ENCODE measurements around the gene MIOX. TPM values are rescaled to one million over a fixed set of nuclear protein-coding genes. Genes with fewer than 3 reads are reported as not detected.

MIOX gene
- total and polyA plus RNA-seq, 9 of the 15 experiments (the other 6 are each of a cell fraction or from before 2014, with no cell fraction given), result 0.08 TPM; not detected in 8

GRCh38 chr22:50481440-50482106 is 5.1 kb upstream of the MIOX start, which contains the start of gene ADM2 (continued):
- TF ChIP-seq DEAF1 (CRISPR knock-in tag; IDR thresholded peaks at IDR 0.05) (no peak), GABPA (tag; conservative IDR thresholded peaks at IDR 0.05; ENCODE audit: low read depth) (no peak), LEF1 (IDR thresholded peaks at IDR 0.05) (no peak), CEBPZ (IDR thresholded peaks at IDR 0.05; ENCODE audit: borderline replicate concordance, low read depth, low read length) (no peak), CXXC5 (CRISPR knock-in tag; IDR thresholded peaks at IDR 0.05) (0 out of 2 replicates have a peak, but pooled peaks have one; percentile 22), RFX1 (IDR thresholded peaks at IDR 0.05) (no peak), ATF3 (IDR thresholded peaks at IDR 0.05) (peak; percentile 79), ATF3 (CRISPR knock-in tag; conservative IDR thresholded peaks at IDR 0.05) (no peak), NFRKB (IDR thresholded peaks at IDR 0.05; ENCODE audit: low read depth) (0 out of 2 replicates have a peak, but pooled peaks have one; percentile 30), NKRF (IDR thresholded peaks at IDR 0.05; ENCODE audit: borderline replicate concordance) (no peak), POLR2G (IDR thresholded peaks at IDR 0.05; ENCODE audit: low read depth, low read length) (peak; percentile 76), ZNF766 (CRISPR knock-in tag; conservative IDR thresholded peaks at IDR 0.05) (no peak), SLC30A9 (CRISPR knock-in tag; IDR thresholded peaks at IDR 0.05) (no peak), MAZ (CRISPR knock-in tag; conservative IDR thresholded peaks at IDR 0.05 in 1 of 2, IDR thresholded peaks at IDR 0.05 in 1 of 2) (peak; percentile 58 to 69; a peak in 3 of 4 replicates), EHMT2 (IDR thresholded peaks at IDR 0.05) (no peak), NELFE (IDR thresholded peaks at IDR 0.05; ENCODE audit: insufficient read depth, insufficient read length) (no peak), PHF8 (IDR thresholded peaks at IDR 0.05; ENCODE audit: borderline replicate concordance, low read length) (peak; percentile 40; the same call in 1 of the 2 replicates), SRSF1 (IDR thresholded peaks at IDR 0.05; ENCODE audit: low read depth, low read length) (no peak), ZNF408 (CRISPR knock-in tag; IDR thresholded peaks at IDR 0.05; ENCODE audit: low read depth) (no peak), ZBTB7A (IDR thresholded peaks at IDR 0.05; ENCODE audit: borderline replicate concordance, control insufficient read depth, low read depth, low read length) (peak; percentile 67; the same call in 1 of the 2 replicates)
